ENCODE data around the gene OR51A4.
"Not testable (repeated sequence)": the region's sequence is repeated elsewhere in the genome, so short reads cannot be mapped to it uniquely, and the experiment has no call there.

The OR51A4 gene, protein sequence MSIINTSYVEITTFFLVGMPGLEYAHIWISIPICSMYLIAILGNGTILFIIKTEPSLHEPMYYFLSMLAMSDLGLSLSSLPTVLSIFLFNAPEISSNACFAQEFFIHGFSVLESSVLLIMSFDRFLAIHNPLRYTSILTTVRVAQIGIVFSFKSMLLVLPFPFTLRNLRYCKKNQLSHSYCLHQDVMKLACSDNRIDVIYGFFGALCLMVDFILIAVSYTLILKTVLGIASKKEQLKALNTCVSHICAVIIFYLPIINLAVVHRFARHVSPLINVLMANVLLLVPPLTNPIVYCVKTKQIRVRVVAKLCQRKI

DNA sequence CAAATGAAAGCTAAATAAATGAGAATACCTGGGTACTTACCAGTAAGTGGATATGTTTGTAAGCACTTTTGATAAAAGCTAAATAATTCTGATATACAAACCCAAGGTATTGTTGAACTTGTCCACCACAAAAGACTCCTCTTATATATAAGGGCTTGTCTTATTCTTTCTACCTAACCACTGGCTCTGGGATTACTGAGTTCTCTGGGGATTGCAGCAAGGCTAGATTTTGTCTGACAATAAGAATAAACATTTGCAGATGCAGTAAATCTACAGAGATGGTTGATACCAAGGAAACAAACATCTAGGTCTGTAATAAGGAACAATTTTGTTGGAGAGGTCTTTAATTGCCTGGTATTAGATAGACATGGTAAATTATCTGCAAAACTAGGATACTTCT lies at the start of gene OR51A4:
Gene OR51A4, minus strand, starts transcription at position 101 of the 400 bp plus-strand sequence. CDS start 505 bp downstream, outside the sequence.
- FAIRE-seq = no peak
- DNase-seq (ENCODE audit: insufficient read length, low spot score) = no peak

DNA sequence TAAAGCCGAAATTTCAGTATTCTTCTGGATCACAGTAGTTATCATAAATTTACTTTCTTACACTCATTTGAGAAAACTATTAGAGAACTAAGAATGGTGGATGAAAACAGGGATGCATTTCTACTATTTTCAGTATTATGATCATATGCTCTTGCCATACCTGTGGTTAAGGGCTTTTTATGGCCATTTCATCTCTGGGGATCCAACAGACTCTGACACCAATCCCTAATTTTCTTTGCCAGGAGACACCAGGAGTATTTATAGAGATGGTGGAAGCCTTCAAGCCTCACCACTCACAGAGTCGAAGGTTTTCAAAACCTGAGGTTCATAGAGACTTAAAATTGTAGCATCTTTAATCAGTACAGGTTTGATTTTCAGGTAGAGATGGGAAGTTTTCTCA lies 47.1 kb upstream of the OR51A4 start, which contains the start of gene OR51L1:
Gene OR51L1, plus strand, starts transcription at position 301 of the 400 bp plus-strand sequence. CDS start 4,132 bp downstream, outside the sequence.
- FAIRE-seq (no peak), DNase-seq (ENCODE audit: insufficient read length, low spot score) (no peak)

DNA sequence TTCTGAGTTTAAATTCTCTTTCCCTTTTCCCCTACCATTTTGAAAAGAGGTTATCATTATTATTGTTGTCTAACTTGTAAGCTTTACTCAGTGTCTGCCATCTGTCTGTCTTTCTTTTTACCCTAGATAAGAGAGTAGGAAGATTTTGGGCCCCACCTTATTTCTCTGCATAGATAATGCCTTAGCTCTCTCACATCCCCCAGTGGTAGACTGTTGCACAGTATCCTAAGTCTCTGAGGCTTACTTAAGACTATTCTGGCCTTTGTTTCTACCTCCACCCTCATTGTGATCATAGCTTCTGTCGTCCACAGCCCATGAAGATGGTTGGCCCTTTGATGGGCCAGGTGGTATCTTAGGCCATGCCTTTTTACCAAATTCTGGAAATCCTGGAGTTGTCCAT lies 43.7 kb upstream of the OR51A4 start:
- FAIRE-seq (no peak), DNase-seq (ENCODE audit: insufficient read length, low spot score) (no peak)

DNA sequence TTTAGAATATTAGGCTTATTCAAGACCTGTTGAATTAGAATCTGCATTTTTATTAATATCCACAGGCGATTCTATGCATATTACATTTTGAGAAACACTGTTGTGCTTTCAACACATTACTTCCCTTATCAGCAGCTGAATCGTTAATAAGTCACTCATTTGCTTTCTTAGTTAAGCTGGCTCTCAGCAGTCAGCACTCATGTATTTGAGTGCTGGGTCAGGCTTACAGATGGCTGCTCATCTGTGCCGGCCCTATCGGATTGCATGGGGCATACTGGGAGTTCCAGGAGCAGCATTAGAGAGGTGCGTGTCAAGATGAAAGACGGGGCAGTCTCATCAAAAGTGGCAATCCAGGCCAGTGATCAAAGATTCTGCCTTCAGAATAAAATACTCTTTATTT lies 36.4 kb upstream of the OR51A4 start:
- FAIRE-seq (no peak), DNase-seq (ENCODE audit: insufficient read length, low spot score) (no peak)

DNA sequence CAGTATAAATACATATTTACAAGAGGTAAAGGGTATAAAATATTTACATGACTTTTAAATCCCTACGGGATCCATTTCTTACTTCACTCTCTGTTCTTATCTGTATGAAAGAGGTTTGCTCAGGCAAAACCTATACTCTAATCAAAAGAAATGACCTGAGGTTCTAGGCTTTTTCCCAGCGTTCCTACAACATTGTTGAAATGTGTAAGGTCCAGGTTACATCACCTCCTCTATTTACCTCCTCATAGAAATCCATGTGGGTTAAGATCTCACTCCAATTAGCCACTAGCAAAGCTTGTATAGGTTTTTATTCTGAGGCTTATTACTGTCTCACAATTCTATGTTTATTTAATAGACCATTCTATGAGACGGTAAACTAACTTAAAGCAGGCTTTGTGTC lies 35.3 kb upstream of the OR51A4 start:
- DNase-seq (ENCODE audit: insufficient read length, low spot score) (no peak), FAIRE-seq (no peak)

DNA sequence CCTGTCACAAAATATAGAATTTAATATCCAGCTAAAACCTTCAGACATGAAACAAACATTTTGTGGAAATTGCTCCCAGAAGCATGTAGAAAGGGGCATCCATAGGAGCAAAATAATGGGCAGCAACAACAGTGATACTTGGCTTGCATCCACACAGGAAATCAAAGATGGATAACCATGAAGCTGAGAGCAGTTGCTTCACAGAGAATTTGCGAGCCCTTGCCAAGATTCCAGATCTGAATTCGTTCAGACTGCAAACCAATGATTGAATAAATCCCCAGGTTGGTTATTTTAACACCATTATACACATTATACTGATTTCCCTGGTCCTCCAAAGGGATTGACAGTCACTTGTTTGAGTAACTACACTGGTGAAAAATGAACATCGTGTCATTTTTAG lies 31.6 kb upstream of the OR51A4 start:
- no peak for DNase-seq (ENCODE audit: insufficient read length, low spot score)

DNA sequence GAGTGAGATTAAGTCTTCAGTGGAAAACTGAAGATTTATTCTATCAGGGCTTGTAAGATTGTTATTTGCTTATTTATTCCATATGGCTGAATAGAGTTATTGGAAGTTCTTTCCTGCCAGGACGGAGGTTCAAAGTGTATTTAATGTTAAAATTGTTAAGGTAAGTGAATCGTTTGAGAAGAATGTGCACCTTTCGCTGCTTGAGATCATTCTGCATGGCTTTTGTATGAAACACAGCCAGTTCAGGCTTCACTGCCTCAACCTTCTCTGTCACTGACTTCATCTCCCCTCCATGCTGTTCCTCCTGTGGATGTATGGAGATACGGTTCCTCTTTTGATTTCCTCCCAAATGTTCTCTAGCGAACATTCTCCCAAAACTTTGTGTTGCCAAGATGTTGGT lies 28.0 kb upstream of the OR51A4 start:
- DNase-seq (ENCODE audit: insufficient read length, low spot score) (no peak), FAIRE-seq (no peak)

More for the DNA sequence above, 31.6 kb upstream of the OR51A4 start:
- no peak for FAIRE-seq

DNA sequence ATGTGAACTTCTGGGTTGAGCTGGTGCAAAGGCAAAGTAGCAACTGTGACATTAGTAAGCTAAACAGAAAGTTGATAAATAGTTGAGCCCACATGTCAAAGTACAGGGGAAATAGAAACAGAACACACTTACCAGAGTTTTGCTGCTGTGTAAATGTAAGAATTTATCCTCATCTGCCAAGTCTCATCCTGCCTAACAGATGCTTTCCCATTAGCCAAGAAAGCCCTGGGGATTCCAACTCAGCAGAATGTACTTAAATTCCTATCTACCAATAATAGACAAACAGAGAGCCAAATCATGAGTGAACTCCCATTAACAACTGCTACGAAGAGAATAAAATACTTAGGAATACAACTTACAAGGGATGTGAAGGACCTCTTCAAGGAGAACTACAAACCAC lies 15.4 kb upstream of the OR51A4 start:
- FAIRE-seq = no peak
- DNase-seq (ENCODE audit: insufficient read length, low spot score) = no peak

DNA sequence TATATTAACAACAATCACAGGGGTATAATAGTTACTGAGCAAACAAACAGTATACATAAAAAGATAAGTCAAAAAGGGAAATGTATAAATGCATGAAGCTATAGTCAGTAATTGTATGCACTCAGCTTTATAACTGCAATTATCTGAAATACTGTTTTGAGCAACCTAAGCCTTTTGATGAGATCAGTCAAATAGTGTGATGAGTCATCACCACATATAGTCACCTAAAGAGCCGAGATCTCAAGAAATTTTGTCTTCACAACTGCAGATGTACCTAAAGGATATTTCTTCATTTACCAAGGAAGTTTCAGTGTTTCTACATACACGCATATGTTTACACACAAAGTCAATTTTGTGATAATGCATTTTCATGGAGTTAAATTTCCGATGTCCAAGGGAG lies 13.5 kb upstream of the OR51A4 start:
- DNase-seq (ENCODE audit: insufficient read length, low spot score) = no peak
- no peak for FAIRE-seq

DNA sequence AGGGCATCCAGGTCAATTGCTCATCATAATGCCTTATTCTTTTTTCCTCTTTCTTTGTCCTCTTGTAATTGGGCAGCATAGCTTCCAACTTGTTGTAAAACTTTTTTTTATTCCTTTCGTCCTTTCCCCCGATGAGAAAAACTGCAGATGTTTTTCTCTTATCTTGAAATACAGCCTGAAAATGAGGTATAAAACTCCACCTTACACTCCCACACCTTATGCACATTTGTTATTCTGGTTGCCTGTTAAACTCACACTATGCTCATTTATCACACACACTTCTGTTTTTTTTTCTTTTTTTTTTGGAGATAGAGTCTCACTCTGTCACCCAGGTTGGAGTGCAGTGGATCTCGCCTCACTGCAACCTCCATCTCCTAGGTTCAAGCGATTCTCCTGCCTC lies 10.0 kb upstream of the OR51A4 start:
- DNase-seq (ENCODE audit: insufficient read length, low spot score) (no peak), FAIRE-seq (no peak)

DNA sequence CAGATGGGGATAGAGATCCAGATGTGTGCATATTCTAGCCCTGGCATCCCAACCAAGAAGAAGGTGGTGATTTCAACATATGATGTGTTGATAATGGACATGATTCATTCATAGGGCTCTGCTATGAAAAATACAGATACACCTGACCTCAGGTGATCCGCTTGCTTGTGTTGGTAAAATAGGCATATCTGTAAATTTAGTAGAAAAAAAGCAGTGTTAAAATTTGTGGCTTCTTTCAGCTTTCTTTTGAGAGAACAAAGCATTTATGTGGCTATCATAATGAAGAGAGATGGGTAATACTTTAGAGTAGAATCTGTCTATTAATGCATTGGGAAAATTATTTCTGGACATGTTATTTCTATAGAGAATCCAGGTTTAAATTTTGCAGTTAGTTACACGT lies 8.2 kb upstream of the OR51A4 start, which contains the start of gene OR51A2:
Gene OR51A2, minus strand, starts transcription at position 101 of the 400 bp plus-strand sequence. Its CDS starts 0 bp downstream, at position 101.
- not testable (repeated sequence) for DNase-seq (ENCODE audit: insufficient read length, low spot score); FAIRE-seq

DNA sequence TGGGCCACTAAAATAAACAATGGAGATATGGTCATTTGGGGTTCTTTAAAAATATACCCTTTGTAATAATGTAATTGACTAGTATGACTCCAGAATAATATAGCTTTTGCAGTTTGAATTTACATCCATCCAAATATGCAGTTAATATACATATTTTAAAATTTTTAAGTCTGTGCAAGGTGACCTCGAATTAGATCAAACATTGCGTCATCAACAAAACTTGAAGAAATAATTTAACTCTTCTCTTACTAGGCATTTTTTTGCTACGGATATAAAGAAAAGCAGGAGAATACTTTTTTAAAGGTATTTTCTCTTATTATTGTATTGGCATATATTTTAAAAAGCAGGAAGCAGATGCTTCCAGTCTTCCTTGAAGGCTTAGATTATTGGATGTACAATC lies 10.7 kb downstream of the OR51A4 start:
- FAIRE-seq = no peak
- no peak for DNase-seq (ENCODE audit: insufficient read length, low spot score)

DNA sequence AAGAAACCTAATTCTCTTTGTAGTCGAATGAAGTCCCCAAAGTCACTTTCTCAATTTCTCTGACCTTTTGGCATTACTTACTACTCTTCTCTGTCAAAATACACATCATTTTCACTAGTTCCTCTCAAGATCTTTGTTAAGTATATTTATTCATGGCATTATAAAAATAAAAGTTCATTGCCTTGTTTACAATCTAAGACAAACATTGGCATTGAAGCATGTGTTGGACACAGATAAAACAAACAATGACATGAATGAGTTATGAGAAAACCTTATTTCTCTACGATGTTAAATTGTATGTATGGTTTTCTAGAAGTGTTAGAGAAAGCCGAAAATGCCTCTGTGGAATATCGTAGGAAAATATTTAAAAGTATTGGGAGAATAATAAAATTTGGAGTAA lies 14.7 kb downstream of the OR51A4 start:
- no peak for FAIRE-seq

DNA sequence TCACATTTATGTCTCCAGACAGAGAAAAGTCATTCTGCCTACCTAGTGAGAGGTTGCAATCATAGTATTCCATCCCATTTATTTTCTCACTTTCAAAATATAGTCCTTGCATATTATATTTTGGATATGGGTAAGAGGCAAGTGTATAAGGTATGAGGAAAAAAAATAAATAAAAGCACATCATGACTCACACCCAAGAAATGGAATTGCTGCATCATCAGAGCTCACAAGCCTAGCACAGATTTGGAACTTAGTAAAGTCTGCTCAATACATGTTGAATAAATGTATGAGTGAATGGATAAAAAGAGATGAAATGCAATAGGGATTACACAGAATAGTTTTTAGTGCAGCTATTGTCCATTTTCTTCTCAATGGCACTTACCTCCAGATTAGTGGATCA lies 20.8 kb downstream of the OR51A4 start:
- DNase-seq (ENCODE audit: insufficient read length, low spot score) = no peak

More for the DNA sequence above, 14.7 kb downstream of the OR51A4 start:
- no peak for DNase-seq (ENCODE audit: insufficient read length, low spot score)

DNA sequence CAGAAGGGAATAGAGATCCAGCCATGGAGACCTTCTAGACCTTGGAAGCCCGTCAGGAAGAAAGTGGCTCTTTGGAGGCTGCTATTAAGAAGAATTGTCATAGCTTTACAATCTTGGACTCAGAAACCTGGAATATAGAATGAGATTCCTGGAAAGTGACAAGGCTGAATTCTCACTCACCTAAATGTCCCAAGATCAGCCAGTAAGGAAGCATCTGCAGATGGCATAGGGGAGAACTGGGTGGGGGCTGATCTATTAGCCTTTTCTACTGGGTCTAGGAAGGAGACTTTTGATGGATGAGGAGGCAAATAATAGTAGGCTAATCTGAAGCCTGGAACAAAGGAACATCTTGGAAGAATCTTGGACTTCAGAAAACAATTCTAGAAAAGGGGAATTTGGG lies 23.2 kb downstream of the OR51A4 start, which contains the start of gene OR51G1:
Gene OR51G1, minus strand, starts transcription at position 101 of the 400 bp plus-strand sequence. Its CDS starts 0 bp downstream, at position 101.
- DNase-seq (ENCODE audit: insufficient read length, low spot score) (no peak), FAIRE-seq (no peak)

More for the DNA sequence above, 20.8 kb downstream of the OR51A4 start:
- no peak for FAIRE-seq

DNA sequence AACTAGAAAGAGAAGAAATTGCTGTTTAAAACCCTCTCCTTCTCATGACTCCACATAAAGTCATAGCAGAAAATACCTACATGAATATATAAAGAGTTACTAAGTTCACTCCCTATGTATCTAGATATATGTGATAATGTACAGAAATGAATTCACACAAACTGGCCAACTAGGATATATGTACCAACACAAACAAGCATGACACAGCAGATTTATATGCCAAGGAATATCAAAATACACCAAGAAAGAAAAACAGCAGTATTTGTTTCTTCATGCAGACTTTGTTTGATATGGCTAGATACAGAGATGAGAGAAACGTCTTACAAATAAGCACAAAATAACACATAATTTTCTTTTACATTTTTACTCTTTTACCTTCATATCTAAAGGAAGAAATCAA lies 25.1 kb downstream of the OR51A4 start:
- DNase-seq (ENCODE audit: insufficient read length, low spot score) (no peak), FAIRE-seq (no peak)

DNA sequence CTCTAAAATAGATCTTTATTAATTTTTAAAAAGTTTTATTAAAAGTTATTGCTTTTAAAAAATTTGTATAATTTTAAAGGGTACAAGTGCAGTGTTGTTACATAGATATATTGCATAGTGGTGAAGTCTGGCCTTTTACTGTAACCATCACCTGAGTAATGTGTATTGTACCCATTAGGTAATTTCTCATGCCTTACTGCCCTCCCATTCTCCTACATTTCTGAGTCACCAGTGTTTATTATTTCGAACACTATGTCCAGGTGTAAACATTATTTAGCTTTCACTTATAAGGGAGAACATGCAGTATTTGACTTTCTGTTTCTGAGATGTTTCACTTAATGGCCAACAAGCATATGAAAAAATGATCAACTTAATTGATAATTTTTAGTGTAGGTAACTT lies 25.6 kb downstream of the OR51A4 start:
- DNase-seq (ENCODE audit: insufficient read length, low spot score) (no peak), FAIRE-seq (no peak)

DNA sequence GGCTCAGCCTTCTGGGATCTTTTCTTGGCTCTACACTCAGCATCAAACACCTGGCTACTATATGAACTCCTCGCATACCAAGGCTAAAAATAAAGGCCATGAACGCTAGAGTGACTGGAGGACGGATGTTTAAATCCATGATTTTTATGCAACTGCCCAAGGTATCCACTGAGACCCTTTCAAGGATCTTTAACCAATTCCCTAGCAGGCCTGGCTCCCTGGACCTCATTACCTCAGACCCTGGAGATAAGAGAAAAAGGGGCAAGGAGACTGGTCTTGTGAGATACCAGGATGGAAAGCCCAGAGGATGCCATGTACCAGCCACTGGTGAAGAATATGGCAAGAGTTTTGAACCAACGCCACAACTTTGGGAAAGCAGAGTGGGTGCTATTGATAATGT lies 28.2 kb downstream of the OR51A4 start, which contains the start of gene OR51G2:
Gene OR51G2, minus strand, starts transcription at position 101 of the 400 bp plus-strand sequence. CDS start 3,687 bp downstream, outside the sequence.
- DNase-seq (ENCODE audit: insufficient read length, low spot score) = no peak
- FAIRE-seq = no peak

DNA sequence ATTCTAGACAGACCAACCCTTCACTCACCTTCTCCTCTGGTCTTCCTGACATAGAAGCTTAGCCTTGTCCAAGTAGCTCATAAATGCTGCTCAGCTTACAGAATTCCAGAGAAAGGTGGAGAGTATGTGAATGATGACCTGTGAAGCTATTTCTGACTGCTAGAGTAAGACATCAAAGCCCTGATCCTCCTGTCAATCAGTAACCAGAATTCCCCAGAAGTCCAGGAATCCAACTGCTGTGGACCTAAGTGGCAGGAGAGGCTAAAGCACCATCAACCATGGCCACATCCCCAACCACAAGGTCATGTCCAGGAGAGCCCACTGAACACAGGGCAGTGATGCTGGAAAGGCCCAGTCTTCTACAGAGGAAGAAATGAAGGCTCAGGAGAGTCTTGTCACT lies 30.8 kb downstream of the OR51A4 start:
- DNase-seq (ENCODE audit: insufficient read length, low spot score) (no peak), FAIRE-seq (no peak)

DNA sequence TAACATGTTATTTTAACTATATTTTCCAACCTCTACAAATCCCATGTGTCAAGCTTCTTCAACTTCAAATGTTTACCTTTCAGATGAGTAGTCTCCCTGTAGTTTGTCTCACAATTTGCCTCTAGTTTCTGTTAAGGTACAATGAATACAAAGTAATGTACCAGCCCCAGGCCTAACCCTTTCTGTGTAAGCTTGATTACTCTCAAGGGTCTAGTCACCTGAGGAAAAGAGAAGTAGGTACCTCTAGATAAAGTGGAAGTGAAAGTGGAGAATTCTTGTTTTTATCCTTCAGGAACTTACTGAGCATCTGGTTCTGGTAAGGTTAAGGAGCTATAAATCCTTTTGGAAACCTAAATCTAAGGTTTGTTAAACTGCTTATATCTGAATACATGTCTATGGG lies 43.9 kb downstream of the OR51A4 start, which contains the start of gene OR51A7:
Gene OR51A7, plus strand, starts transcription at position 300 of the 400 bp plus-strand sequence. CDS start 3,587 bp downstream, outside the sequence.
- no peak for DNase-seq (ENCODE audit: insufficient read length, low spot score)
- FAIRE-seq = no peak

All from GM19239 (cell line).